Stimulated activated CD4-positive, alpha-beta T cell treated with anti-CD3 and anti-CD28 coated beads, Interleukin-1b, Interleukin-23, amount 100 ng/mL, for 4 hours (primary cell): Measurements from ENCODE around the gene COPZ1.
"Not testable (repeated sequence)": the region's sequence is repeated elsewhere in the genome, so short reads cannot be mapped to it uniquely, and the experiment has no call there.

Experiments used
- DNase-seq, 2 donors: peaks; one replicate each; pipeline ENCODE4 v3.0.0-alpha.2; 2020; ENCODE audit warnings: low read depth in 2 of 2

COPZ1 gene

GRCh38 chr12:54324617-54325441 lies at the start of gene COPZ1:
Gene COPZ1 (plus strand): TSS chr12:54325131. CDS start chr12:54325164, 33 bp downstream.
- DNase-seq: peak; percentile 77 to 84

- no peak for DNase-seq
Observed at GRCh38 chr12:54276368-54276767, 48.6 kb upstream of the COPZ1 start.

GRCh38 chr12:54277823-54278276 lies 47.1 kb upstream of the COPZ1 start:
- DNase-seq: no peak

GRCh38 chr12:54279227-54279631 lies 45.7 kb upstream of the COPZ1 start:
- DNase-seq: no peak

- peak; percentile 98 to 99 for DNase-seq
Observed at GRCh38 chr12:54279632-54280467, 45.1 kb upstream of the COPZ1 start, which contains the start of gene CBX5. Gene CBX5 (minus strand): TSS chr12:54280122. CDS start chr12:54257650, 22,472 bp downstream.

GRCh38 chr12:54280468-54281260 lies 44.3 kb upstream of the COPZ1 start, which contains the start of gene HNRNPA1:
Gene HNRNPA1 (plus strand): TSS chr12:54280726. CDS start chr12:54280808, 82 bp downstream.
- peak; percentile 70 to 90 for DNase-seq

GRCh38 chr12:54281261-54281638 lies 43.7 kb upstream of the COPZ1 start:
- DNase-seq: not testable (repeated sequence)

- DNase-seq: not testable (repeated sequence)
Observed at GRCh38 chr12:54281694-54282093, 43.2 kb upstream of the COPZ1 start.

- DNase-seq: no peak
Observed at GRCh38 chr12:54282949-54283593, 41.9 kb upstream of the COPZ1 start.

GRCh38 chr12:54284070-54284780 lies 40.7 kb upstream of the COPZ1 start:
- DNase-seq: not testable (repeated sequence)

- DNase-seq: no peak
Observed at GRCh38 chr12:54285150-54286041, 39.5 kb upstream of the COPZ1 start.

- no peak for DNase-seq
Observed at GRCh38 chr12:54286042-54287030, 38.6 kb upstream of the COPZ1 start.

- no peak for DNase-seq
Observed at GRCh38 chr12:54287261-54288157, 37.4 kb upstream of the COPZ1 start.

GRCh38 chr12:54292083-54292930 lies 32.6 kb upstream of the COPZ1 start:
- no peak for DNase-seq

- DNase-seq: no peak
Observed at GRCh38 chr12:54292931-54293241, 32.0 kb upstream of the COPZ1 start.
